Measurements from ENCODE around the gene KCNJ18. TPM values are rescaled to one million over a fixed set of nuclear protein-coding genes. Genes with fewer than 3 reads are reported as not detected.
"Not testable (repeated sequence)": the region's sequence is repeated elsewhere in the genome, so short reads cannot be mapped to it uniquely, and the experiment has no call there.

KCNJ18 gene
- total RNA-seq, 1 donor, result not detected

GRCh38 chr17:21709994-21710393, 17.7 kb downstream of the KCNJ18 start:
- DNase-seq (ENCODE audit: low read depth); H3K4me3 ChIP-seq (ENCODE audit: low read depth, low read length): not testable (repeated sequence)

DNA sequence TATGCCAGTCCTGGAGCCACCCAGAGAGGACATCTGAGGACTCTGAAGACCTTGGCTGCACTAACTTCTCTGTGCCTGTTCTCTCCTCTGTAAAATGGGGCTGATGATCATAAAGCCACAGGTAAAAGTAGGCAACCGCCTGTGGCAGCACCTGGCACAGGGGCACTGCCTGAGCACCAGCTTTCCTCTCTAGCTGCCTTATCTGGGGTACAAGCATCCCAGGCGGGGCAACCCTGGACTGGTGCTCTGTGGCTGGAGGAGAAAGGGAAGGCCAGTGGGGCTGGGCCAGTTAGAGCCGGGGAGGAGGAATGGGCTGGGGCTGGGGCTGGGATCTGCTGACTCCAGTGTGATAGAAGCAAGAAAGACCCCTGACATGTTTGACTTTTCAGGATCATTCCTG, 18.2 kb downstream of the KCNJ18 start:
- not testable (repeated sequence) for H3K4me3 ChIP-seq (ENCODE audit: low read depth, low read length); DNase-seq (ENCODE audit: low read depth)

GRCh38 chr17:21711182-21711581, 18.9 kb downstream of the KCNJ18 start:
- no peak for TF ChIP-seq CTCF (IDR thresholded peaks at IDR 0.05; ENCODE audit: insufficient read depth, low read depth, low read length)
- DNase-seq (ENCODE audit: low read depth), result no peak
- H3K4me3 ChIP-seq (ENCODE audit: low read depth, low read length), result no peak overlapping the region

DNA sequence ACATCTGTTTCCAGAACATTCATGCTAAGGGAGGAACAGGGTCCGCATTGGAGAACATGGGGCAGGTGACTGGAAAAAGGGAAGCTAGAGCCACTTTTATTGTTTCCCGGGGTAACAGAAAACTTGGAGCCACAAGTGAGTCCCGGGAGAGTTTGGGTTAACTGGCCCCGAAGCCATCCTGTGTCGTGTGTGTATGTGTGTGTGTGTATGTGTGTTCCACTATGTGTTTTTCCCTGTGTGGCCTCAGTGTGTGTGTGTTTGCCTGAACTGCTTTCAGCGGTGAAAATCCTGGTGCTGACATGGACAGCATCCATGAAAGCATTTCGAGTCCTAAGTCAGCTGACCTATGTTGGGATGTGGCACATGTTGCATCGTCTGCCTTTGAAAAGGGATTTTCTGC, 20.7 kb downstream of the KCNJ18 start:
- not testable (repeated sequence) for DNase-seq (ENCODE audit: low read depth); H3K4me3 ChIP-seq (ENCODE audit: low read depth, low read length)

DNA sequence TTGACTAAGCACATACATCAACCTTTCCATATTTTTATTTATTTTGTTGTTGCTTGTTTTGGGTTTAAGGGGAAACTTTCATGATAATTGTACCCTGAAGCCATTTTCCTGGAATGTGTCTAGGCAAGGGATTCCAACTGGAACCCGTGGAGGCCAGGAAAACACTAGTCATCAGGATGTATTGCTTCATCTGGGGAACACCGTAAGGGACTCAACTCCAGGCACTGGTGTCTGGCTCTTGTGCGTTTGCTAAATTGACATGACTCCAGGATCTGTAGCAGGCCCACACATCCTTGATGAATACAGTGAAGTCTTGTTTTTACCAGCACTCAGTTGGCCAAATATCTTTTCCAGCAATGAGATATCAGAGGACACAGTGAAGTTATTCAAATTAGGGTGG, 21.3 kb downstream of the KCNJ18 start:
- not testable (repeated sequence) for DNase-seq (ENCODE audit: low read depth); H3K4me3 ChIP-seq (ENCODE audit: low read depth, low read length)

GRCh38 chr17:21714676-21715075, 22.4 kb downstream of the KCNJ18 start:
- DNase-seq (ENCODE audit: low read depth); H3K4me3 ChIP-seq (ENCODE audit: low read depth, low read length): not testable (repeated sequence)

DNA sequence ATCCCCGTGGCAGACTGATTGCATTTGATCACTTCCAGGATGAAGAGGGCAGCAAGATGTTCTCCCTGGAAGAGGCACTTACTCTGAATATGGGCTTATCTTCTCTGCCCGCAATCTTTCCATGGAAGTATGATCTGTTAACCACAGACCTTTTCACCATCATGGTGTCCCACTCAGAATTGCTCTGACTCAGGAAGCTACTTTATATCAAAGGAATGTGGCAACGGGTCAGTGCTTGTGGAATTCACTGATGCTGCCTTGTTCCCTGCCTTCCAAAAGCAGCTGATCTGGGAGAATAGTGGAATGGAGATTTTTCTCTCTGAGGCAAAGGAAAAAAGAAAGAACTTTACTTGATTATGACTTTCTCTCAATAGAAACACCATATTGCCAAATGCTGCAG, 23.6 kb downstream of the KCNJ18 start:
- DNase-seq (ENCODE audit: low read depth); H3K4me3 ChIP-seq (ENCODE audit: low read depth, low read length): not testable (repeated sequence)

DNA sequence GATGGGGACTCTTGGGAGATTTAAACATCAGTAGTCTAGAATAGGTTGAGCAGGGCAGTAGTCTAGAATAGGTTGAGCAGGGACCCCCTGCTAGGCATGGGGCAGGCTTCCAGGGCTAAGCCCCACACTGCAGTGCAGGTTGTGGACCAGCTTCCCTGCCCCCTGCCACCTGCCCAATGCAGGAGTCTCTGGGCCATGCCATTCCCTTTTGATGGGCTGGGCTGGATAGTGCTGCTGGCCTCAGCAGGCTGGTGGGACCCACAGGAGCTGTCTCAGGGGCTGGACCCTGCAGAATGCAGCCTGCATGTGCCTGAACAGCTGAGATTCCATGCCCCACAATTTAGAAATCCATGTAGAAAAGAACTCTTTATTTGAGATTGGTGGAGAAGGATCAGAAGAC, 26.6 kb downstream of the KCNJ18 start:
- not testable (repeated sequence) for DNase-seq (ENCODE audit: low read depth); H3K4me3 ChIP-seq (ENCODE audit: low read depth, low read length)

DNA sequence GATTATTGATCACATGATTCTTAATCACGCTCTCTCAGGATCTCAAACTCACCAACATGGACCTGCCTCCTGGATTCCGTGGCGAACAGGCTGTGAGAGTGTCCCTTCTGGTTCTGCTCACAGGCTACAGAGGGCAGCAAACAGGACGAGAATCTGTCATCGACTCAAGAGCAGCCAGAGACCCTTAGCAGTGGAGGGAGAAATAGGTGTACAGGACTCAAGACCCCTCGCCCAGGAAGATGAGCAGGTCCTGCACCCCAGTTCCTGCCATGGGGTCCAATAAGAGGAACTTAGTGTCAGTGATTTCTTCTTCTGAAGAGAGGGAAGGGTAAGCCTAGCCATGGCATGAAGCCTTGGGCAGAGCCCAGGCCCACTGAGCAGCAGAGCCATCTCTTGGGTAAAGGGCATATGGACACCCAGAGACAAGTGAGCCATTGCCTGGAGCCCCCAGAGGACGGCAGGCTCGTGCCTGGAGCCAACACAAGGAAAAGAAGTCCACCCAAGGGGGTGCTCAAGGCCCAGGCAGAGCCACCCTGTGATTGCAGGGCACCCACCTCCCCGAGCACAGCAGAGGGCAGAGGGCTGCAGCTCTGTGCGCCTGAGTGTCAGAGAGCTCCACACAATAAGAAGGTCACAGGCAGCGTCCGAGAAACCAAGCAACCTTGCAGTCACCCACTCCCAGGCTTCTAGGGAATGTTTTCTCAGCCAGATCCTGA, 27.3 kb downstream of the KCNJ18 start:
- DNase-seq (ENCODE audit: low read depth); H3K4me3 ChIP-seq (ENCODE audit: low read depth, low read length): not testable (repeated sequence)

DNA sequence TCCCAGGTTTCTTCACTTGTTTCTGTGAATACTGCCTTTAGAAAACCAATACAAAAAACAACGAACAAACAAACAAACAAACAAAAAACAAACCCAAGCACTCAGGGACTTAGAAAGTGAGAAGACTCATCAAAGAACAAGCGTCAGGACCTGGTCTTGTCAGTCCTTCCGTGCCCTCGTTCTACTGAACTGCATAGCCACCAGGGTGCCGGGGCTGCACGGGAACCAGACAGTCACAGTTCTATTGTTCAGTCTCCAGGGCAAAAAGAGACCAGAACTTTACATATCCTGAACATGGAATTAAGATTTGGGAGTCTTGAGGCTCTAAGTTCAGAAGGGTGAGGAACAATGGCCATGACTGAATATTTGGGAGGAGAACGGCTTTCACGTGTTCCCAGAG, 28.2 kb downstream of the KCNJ18 start:
- not testable (repeated sequence) for DNase-seq (ENCODE audit: low read depth); H3K4me3 ChIP-seq (ENCODE audit: low read depth, low read length)

DNA sequence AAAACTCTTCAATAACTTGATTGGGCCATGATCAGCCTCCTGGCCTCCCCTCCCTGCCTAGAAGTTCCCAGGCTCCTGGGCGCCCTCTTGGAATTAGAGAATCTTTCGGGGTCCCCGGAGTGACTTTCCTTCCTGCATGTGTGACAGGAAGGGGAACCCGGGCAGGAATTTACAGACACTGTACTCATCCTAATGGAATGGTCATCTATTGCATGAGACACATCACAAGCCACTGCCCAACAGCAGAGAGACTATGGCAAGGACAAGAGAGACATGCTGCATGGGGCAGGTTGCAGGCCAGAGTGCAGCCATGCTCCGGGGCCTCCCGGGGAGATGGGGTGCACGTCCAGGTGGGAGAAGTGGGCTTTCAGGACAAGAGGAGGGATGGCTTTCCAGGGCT, 29.9 kb downstream of the KCNJ18 start:
- not testable (repeated sequence) for DNase-seq (ENCODE audit: low read depth); H3K4me3 ChIP-seq (ENCODE audit: low read depth, low read length)

DNA sequence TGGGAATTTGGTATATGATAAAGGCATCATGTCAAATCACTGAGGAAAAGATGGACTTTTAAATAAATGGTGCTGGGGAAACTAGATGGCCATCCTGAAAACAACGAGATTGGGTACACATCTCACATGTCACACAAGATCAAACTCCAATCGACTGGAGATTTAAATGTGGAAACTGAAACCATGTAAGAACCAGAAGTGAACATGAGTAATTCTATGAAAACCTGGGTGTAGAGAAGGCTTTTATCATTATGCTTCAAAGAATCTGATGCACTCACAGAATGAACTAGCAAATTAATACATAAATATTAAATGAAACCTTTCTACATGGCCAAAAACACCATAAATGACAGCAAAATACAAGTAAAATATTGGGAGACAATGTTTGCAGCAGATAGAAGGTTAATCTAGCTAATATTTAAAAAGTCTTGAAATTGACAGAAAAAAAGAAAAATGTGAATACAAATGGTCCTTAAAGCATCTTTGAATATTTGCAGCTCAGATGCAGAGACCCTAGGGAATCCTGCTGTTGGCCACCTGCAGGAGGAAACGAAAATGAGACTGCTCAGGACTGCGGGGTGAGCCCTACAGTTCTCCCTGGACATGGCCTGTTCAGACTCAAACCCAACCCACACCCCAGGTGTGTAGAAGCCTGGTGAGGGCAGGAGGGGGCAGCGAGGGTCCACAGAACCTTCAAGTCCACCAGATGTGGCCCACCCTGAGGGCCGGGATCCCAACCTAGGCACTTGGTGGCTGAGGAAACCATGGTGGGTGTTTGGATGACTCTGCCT, 32.1 kb downstream of the KCNJ18 start:
- not testable (repeated sequence) for H3K4me3 ChIP-seq (ENCODE audit: low read depth, low read length); DNase-seq (ENCODE audit: low read depth)

GRCh38 chr17:21731076-21731475, 38.8 kb downstream of the KCNJ18 start:
- H3K4me3 ChIP-seq (ENCODE audit: low read depth, low read length); DNase-seq (ENCODE audit: low read depth): not testable (repeated sequence)

DNA sequence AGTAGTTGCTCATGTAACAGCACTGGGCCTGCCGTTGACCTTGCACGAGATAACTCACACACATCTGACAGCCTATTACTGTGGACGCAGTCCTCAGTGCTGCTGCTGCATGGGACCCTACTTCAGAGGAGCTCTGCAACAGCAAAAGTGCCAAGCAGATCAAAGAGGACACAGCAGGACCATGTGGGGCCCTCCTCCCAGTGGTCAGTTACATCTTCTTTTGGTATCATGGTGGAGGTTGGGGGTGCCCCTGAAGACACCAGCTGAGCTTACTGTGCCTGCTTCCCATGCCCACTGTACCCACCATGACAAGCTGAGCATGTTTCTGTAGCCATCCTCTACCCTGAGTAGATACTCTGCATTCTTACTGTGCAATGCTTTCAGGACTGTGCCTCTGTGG, 41.6 kb downstream of the KCNJ18 start:
- not testable (repeated sequence) for DNase-seq (ENCODE audit: low read depth); H3K4me3 ChIP-seq (ENCODE audit: low read depth, low read length)

- not testable (repeated sequence) for H3K4me3 ChIP-seq (ENCODE audit: low read depth, low read length); DNase-seq (ENCODE audit: low read depth)
These were observed 43.5 kb downstream of the KCNJ18 start for GRCh38 chr17:21735814-21736213.

- DNase-seq (ENCODE audit: low read depth), result not testable (repeated sequence)
These were observed 44.8 kb downstream of the KCNJ18 start for GRCh38 chr17:21737015-21737580.

DNA sequence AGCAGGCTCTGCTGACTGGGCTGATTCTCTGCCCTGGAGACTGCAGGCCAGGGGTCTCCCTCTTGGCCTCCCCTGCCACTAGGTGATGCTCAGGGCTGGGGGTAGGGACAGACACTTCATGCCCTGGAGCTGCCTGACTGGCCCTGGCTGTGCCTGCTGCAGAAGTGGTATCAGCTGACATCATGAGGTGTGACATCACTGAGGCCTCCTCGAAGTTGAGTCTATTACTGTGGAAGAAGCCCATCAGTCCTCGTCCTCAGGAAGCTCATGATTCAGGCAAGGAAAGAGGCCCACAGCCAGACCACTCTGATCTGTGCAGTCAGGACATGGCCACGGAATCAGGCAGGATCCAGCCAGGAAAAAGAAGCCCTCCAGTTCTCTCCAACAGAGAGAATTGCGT, 45.9 kb downstream of the KCNJ18 start:
- not testable (repeated sequence) for DNase-seq (ENCODE audit: low read depth); H3K4me3 ChIP-seq (ENCODE audit: low read depth, low read length)

More at GRCh38 chr17:21737015-21737580, 44.8 kb downstream of the KCNJ18 start:
- not testable (repeated sequence) for H3K4me3 ChIP-seq (ENCODE audit: low read depth, low read length)

DNA sequence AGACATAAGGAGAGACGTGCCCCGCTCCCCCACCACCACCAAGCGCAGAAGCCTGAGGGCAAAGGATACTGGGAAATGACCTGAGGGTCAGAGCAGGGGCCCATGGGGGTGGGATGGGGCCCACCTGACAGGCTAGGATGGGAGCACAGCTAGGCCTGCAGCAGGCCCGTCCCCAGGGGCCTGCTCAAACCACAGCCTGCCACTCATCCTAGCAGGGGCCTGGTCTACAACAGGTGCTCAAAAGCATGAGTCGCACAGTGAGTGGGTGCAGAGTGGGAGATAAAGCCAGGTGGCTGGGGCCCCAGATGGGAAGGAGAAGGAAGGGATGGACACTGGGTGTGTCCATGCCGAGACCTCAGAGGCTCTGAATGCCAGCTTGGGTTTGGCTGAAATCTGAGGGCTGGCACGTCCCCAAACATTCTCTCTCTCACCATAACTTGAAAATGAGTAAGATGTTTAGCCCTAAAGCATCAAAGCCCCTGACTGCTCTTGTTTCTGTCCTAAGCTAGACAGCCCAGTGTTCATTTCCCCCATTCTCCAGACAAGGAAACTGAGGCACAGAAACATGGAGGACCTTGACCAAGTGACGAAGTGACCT, 46.7 kb downstream of the KCNJ18 start:
- not testable (repeated sequence) for DNase-seq (ENCODE audit: low read depth)

More for the DNA sequence above, 46.7 kb downstream of the KCNJ18 start:
- H3K4me3 ChIP-seq (ENCODE audit: low read depth, low read length), result not testable (repeated sequence)
